Endothelial cell of umbilical vein (primary cell): ENCODE measurements around the gene PKD1. TPM values are rescaled to one million over a fixed set of nuclear protein-coding genes. Genes with fewer than 3 reads are reported as not detected.

Experiments used
- BruUV-seq: library from RNA; stranded (reverse); fragments of 400-500 nt; replicated peaks from 2 replicates; lab custom pipeline; 2021; lab: Mats Ljungman, UMichigan
- CTCF ChIA-PET: fragments of 300-600, 350-600 bp; sonication (Branson Sonifier 250); formaldehyde crosslinking; loops from one replicate; lab custom pipeline; 2021; ENCODE audit warnings: antibody characterized with exemption, inconsistent platforms; lab: Charles Lee
- POLR2A ChIA-PET: fragments of 300-600, 350-600 bp; sonication (Branson Sonifier 250); formaldehyde crosslinking; loops from one replicate; lab custom pipeline; 2021; ENCODE audit warnings: antibody characterized with exemption, inconsistent platforms; lab: Charles Lee
- DNase-seq: peaks from one replicate; pipeline ENCODE4 v3.0.0-alpha.2; 2011; ENCODE audit warnings: low read depth, low spot score
- FAIRE-seq: peaks from 2 replicates; lab custom pipeline; 2011; peaks lifted over from hg19 to GRCh38; lab: Jason Lieb, UNC
- H2AFZ ChIP-seq: 2 replicates; pipeline ENCODE4 v1.6.0; 2012; ENCODE audit warnings: low read depth, low read length, control low read depth, inconsistent platforms
- H3K27ac ChIP-seq: 2 replicates; pipeline ENCODE4 v1.5.1; 2011; ENCODE audit warnings: low read depth, mild to moderate bottlenecking, control low read depth, low read length, moderate library complexity; ENCODE audit not compliant: insufficient read depth
- H3K27me3 ChIP-seq, 2 experiments: 2 replicates each; pipeline versions ENCODE4 v1.6.0 to v1.6.1; 2011; ENCODE audit warnings: low read length in 2 of 2, mixed read lengths in 1 of 2; ENCODE audit not compliant: control insufficient read depth in 2 of 2, insufficient read depth in 2 of 2
- H3K36me3 ChIP-seq, 2 experiments: 2 replicates in 1 of 2; 3 replicates in 1 of 2; pipeline ENCODE4 v1.5.1; 2011; ENCODE audit warnings: low read length in 2 of 2, mild to moderate bottlenecking in 1 of 2, moderate library complexity in 1 of 2; ENCODE audit not compliant: control insufficient read depth in 2 of 2, insufficient read depth in 2 of 2; ENCODE audit errors: extremely low read depth in 1 of 2
- H3K4me1 ChIP-seq: 3 replicates; pipeline ENCODE4 v1.5.1; 2011; ENCODE audit warnings: mild to moderate bottlenecking, low read length; ENCODE audit not compliant: control insufficient read depth, insufficient read depth; ENCODE audit errors: extremely low read depth
- H3K4me2 ChIP-seq: 2 replicates; pipeline ENCODE4 v1.6.1; 2011; ENCODE audit warnings: low read length, control low read depth, mixed read lengths; ENCODE audit not compliant: insufficient read depth
- H3K4me3 ChIP-seq, 3 experiments: fragments of 200-600 bp in 1 of 3; sonication (generic), shearing (Covaris generic) in 1 of 3; replicated peaks in 1 of 3; 2 replicates each; pipeline ENCODE4 v1.5.1; 2011 to 2016; ENCODE audit warnings: control low read depth in 3 of 3, low read length in 3 of 3, mild to moderate bottlenecking in 2 of 3, inconsistent platforms in 1 of 3, low read depth in 1 of 3, moderate library complexity in 1 of 3; ENCODE audit not compliant: insufficient read depth in 1 of 3
- H3K79me2 ChIP-seq: 2 replicates; pipeline ENCODE4 v1.6.0; 2012; ENCODE audit warnings: low read length, inconsistent platforms; ENCODE audit not compliant: control insufficient read depth, insufficient read depth
- H3K9ac ChIP-seq: replicated peaks from 2 replicates; pipeline ENCODE3; 2011; ENCODE audit warnings: low read length, control low read depth; ENCODE audit not compliant: insufficient read depth; ENCODE audit errors: extremely low read depth
- H3K9me1 ChIP-seq: replicated peaks from 3 replicates; pipeline ENCODE4 v1.6.0; 2011; ENCODE audit warnings: mild to moderate bottlenecking, low read length; ENCODE audit not compliant: control insufficient read depth, insufficient read depth; ENCODE audit errors: extremely low read depth
- H3K9me3 ChIP-seq: replicated peaks from 2 replicates; pipeline ENCODE4 v1.5.1; 2012; ENCODE audit warnings: low read length, inconsistent platforms; ENCODE audit not compliant: control insufficient read depth, insufficient read depth
- H4K20me1 ChIP-seq: replicated peaks from 2 replicates; pipeline ENCODE3; 2011; ENCODE audit warnings: mild to moderate bottlenecking, low read length; ENCODE audit not compliant: control insufficient read depth, insufficient read depth; ENCODE audit errors: extremely low read depth
- EZH2 ChIP-seq: IDR thresholded peaks from 2 replicates; pipeline ENCODE4 v1.6.1; 2012; ENCODE audit warnings: borderline replicate concordance, low read depth, mild to moderate bottlenecking, moderate library complexity, low read length, inconsistent platforms; ENCODE audit not compliant: severe bottlenecking
- FOS ChIP-seq: IDR thresholded peaks from 2 replicates; pipeline ENCODE4 v1.6.1; 2011; ENCODE audit warnings: mild to moderate bottlenecking, low read length, moderate library complexity, borderline replicate concordance; ENCODE audit not compliant: insufficient read depth
- GATA2 ChIP-seq: IDR thresholded peaks from 2 replicates; pipeline ENCODE4 v1.7.0; 2011; ENCODE audit warnings: low read depth, mild to moderate bottlenecking, moderate library complexity, mixed read lengths, low read length; ENCODE audit not compliant: insufficient read length, insufficient read depth
- JUN ChIP-seq: IDR thresholded peaks from 2 replicates; pipeline ENCODE4 v1.6.1; 2011; ENCODE audit warnings: borderline replicate concordance, low read depth; ENCODE audit not compliant: insufficient read length, insufficient read depth
- MYC ChIP-seq: IDR thresholded peaks from one replicate; pipeline ENCODE4 v1.6.1; 2011; ENCODE audit warnings: mild to moderate bottlenecking, low read depth, low read length
- POLR2A ChIP-seq: IDR thresholded peaks from 2 replicates; pipeline ENCODE4 v1.6.1; 2012; ENCODE audit warnings: low read depth, mild to moderate bottlenecking, control low read depth, low read length
- POLR2AphosphoS5 ChIP-seq: IDR thresholded peaks from 2 replicates; pipeline ENCODE4 v1.6.1; 2012; ENCODE audit warnings: low read depth, mild to moderate bottlenecking, control low read depth, low read length, moderate library complexity; ENCODE audit not compliant: insufficient read depth
- dilution Hi-C: fragments of 300-500 bp; cut with MboI; formaldehyde crosslinking; loops from one replicate; pipeline ENCODE4 v1.15.0; 2019; ENCODE audit warnings: low sequenced_read_pairs; ENCODE audit not compliant: extremely low pct_ligation_motif_present
- intact Hi-C: fragments of 100-400 bp; cut with micrococcal nuclease; formaldehyde crosslinking; loops from one replicate; pipeline ENCODE4 v1.10.0; 2022
- polyA plus RNA-seq, 4 experiments: library from polyadenylated mRNA; depleted of rRNA in 3 of 4; stranded (reverse) in 3 of 4; unstranded in 1 of 4; fragments of >200 nt; gene quantifications; 2 replicates each; pipeline versions ENCODE4 v1.2.1 to v1.2.3, GENCODE V29; 2011 to 2012; ENCODE audit warnings: missing spikeins in 1 of 4
- total RNA-seq: library from RNA; stranded (reverse); gene quantifications from 2 replicates; pipeline ENCODE4 v1.2.3, GENCODE V29; 2021
- TF ChIP-seq, protein P1 (sequence below), 2 donors: IDR thresholded peaks; 1 replicate in 1 of 2; 2 replicates in 1 of 2; pipeline ENCODE4 v1.5.1; 2011; ENCODE audit warnings: low read length in 2 of 2, mild to moderate bottlenecking in 2 of 2, moderate library complexity in 2 of 2, control low read depth in 1 of 2, inconsistent platforms in 1 of 2, low read depth in 1 of 2; ENCODE audit not compliant: insufficient read depth in 1 of 2; ENCODE audit errors: extremely low read depth in 1 of 2
- TF ChIP-seq, protein P2 (sequence below): IDR thresholded peaks from 2 replicates; pipeline ENCODE4 v1.6.1; 2011; ENCODE audit not compliant: insufficient read depth, insufficient read length

PKD1 gene
- total and polyA plus RNA-seq, 2 donors (not counting 3 experiments of a cell fraction or from before 2014, with no cell fraction given): 52.5 to 102 TPM

DNA sequence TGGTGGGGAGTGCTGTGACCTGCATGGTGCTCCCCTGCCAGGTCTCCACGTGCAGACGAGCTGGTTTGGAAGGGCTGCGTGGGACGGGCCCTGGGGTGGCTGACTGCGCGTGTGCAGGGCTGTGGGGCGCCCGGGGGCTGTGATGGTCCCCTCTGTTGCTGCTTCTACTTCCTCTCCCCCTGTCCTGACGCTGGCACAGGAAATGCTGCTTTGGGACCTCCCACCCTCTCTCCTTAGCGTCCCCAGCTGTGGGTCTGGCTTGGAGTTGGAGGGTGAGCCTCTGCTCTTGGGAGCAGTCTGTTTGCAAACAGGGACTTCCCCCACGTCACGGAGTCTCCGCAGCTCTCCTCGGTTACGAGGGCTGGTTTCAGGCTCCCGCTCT, 52.7 kb downstream of the PKD1 start:
- no peaks in the 10 kb centered on the region for H3K9me1 ChIP-seq
- DNase-seq (no peak), FAIRE-seq (no peak)
- H3K27ac ChIP-seq: no peak overlapping the region
- no peaks in the 10 kb centered on the region for H3K27me3 ChIP-seq
- no peak overlapping the region for H3K9ac ChIP-seq
- H3K9me3 ChIP-seq: no peaks in the 10 kb centered on the region
- H3K79me2 ChIP-seq: no peaks in the 10 kb centered on the region
- H3K4me3 ChIP-seq: no peak overlapping the region
- H2AFZ ChIP-seq: no peak overlapping the region
- ChIA-PET POLR2A (no interaction called here), CTCF (interaction anchor here (2.3 kb wide), 1 partner anchor 60 kb away, joined by 8 read pairs; no protein-coding TSS in a partner anchor)
- dilution Hi-C loops: no loop called here
- TF ChIP-seq EZH2 (no peak), FOS (no peak), POLR2AphosphoS5 (no peak), GATA2 (no peak), MYC (no peak), JUN (no peak), POLR2A (no peak)
- TF ChIP-seq, protein P1, sequence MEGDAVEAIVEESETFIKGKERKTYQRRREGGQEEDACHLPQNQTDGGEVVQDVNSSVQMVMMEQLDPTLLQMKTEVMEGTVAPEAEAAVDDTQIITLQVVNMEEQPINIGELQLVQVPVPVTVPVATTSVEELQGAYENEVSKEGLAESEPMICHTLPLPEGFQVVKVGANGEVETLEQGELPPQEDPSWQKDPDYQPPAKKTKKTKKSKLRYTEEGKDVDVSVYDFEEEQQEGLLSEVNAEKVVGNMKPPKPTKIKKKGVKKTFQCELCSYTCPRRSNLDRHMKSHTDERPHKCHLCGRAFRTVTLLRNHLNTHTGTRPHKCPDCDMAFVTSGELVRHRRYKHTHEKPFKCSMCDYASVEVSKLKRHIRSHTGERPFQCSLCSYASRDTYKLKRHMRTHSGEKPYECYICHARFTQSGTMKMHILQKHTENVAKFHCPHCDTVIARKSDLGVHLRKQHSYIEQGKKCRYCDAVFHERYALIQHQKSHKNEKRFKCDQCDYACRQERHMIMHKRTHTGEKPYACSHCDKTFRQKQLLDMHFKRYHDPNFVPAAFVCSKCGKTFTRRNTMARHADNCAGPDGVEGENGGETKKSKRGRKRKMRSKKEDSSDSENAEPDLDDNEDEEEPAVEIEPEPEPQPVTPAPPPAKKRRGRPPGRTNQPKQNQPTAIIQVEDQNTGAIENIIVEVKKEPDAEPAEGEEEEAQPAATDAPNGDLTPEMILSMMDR (IDR thresholded peaks at IDR 0.05; ENCODE audit: extremely low read depth in 1 of 2, insufficient read depth in 1 of 2, low read depth in 1 of 2, low read length in 2 of 2): no peak
- TF ChIP-seq, protein P2, sequence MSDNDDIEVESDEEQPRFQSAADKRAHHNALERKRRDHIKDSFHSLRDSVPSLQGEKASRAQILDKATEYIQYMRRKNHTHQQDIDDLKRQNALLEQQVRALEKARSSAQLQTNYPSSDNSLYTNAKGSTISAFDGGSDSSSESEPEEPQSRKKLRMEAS: no peak
- intact Hi-C loops: no loop called here
- no TSS peak for BruUV-seq
- H3K36me3 ChIP-seq: peaks cover 0 to 62% of the 10 kb centered on the region in 2 experiments
- no peak overlapping the region for H3K4me2 ChIP-seq
- no peaks in the 10 kb centered on the region for H3K4me1 ChIP-seq
- H4K20me1 ChIP-seq: no peaks in the 10 kb centered on the region
